Head of caudate nucleus (tissue), 42 donors: Measurements from ENCODE around the gene SLC43A1.

Experiments used
- DNase-seq, 42 donors: peaks; one replicate each; pipeline versions ENCODE4 v3.0.0 to v3.0.0-alpha.2; 2020 to 2021; ENCODE audit warnings: mixed read lengths in 7 of 42
- intact Hi-C: fragments of 100-400 bp; cut with DNase I; formaldehyde crosslinking; loops from one replicate; pipeline ENCODE4 v1.15.0; 2022

Gene SLC43A1

DNA sequence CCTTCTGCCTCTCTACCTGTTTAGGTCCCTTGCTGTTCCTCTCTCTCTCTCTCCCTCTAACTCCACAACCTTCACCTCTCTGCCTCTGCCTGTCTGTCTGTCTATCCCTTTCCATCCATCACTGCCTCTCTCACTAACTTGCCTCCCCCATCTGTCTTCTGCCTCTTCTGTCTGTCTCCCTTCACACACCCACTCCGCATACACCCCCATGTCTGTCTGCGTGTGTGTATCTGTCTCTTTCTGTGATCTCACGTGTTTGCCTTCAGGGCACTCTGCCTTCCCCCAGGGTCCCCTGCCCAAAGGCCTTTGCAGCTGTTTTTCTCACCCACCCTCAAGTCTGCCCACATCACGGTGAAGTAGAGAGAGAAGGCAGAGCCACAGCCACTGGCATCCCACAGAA lies 47.2 kb downstream of the SLC43A1 start:
- DNase-seq: peak in 5 of 42 donors; percentile 23 to 55 (median 49)
- intact Hi-C loops: no loop called here

DNA sequence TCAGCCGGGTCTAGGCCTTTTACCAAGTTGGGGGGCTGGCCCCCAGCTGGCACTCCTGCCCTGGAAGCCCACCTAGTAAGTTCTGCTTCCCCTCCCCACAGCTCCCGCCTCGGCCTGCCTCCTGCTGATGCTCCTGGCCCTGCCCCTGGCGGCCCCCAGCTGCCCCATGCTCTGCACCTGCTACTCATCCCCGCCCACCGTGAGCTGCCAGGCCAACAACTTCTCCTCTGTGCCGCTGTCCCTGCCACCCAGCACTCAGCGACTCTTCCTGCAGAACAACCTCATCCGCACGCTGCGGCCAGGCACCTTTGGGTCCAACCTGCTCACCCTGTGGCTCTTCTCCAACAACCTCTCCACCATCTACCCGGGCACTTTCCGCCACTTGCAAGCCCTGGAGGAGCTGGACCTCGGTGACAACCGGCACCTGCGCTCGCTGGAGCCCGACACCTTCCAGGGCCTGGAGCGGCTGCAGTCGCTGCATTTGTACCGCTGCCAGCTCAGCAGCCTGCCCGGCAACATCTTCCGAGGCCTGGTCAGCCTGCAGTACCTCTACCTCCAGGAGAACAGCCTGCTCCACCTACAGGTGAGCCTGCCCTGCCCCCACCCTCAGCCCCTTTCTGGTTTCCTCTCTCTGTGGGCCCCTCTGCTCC lies 47.9 kb downstream of the SLC43A1 start:
- DNase-seq: no peak
- intact Hi-C loops: no loop called here

DNA sequence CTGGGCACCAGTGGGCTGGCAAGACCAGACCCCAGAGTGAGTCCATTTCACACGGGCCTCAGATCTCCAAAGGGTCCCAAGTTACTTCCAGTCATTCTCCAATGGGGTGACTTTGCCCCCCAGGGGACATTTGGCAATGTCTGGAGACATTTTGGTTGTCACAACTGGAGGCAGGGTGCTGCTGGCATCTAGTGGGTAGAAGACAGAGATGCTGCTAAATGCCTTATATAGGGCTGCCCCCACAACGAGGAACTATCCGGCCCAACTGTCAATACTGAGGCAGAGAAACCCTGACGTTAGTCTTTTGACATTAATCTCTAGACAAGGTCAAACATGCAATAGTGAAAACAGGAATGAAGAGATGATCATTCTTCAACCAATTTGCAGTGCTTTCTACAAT lies 48.8 kb downstream of the SLC43A1 start:
- intact Hi-C loops: no loop called here
- DNase-seq: no peak

DNA sequence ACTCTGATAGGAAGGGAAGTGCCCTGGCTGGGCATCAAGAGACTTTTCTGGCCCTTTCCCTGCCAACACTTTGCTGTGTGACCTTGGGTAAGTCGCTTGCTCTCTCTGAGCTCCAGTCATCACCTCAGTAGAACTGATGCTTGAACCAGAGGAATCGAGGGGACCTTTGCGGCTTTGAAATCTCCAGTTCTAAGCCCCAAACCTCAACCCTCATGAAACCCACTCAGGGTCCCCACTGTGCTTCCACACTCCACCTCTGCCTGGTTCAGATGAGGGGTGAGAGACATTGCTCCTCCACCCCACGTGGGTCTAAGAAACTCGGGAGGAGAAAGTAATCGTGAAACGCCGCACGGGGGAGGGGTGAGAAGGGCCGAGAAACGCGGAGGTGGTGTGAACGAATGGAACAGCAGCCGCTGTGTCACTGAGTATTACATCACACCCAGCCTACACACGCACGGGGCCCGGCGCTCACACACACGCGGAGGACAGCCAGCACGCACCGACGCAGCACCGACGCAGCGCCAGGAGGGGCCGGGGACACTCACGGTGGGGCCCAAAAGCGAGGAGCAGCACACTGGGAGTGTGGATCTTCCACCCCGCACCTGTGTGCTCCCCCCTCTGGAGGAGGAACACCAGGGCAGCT lies 50.8 kb downstream of the SLC43A1 start:
- DNase-seq: peak in 9 of 42 donors; percentile 22 to 59 (median 48)
- intact Hi-C loops: no loop called here

DNA sequence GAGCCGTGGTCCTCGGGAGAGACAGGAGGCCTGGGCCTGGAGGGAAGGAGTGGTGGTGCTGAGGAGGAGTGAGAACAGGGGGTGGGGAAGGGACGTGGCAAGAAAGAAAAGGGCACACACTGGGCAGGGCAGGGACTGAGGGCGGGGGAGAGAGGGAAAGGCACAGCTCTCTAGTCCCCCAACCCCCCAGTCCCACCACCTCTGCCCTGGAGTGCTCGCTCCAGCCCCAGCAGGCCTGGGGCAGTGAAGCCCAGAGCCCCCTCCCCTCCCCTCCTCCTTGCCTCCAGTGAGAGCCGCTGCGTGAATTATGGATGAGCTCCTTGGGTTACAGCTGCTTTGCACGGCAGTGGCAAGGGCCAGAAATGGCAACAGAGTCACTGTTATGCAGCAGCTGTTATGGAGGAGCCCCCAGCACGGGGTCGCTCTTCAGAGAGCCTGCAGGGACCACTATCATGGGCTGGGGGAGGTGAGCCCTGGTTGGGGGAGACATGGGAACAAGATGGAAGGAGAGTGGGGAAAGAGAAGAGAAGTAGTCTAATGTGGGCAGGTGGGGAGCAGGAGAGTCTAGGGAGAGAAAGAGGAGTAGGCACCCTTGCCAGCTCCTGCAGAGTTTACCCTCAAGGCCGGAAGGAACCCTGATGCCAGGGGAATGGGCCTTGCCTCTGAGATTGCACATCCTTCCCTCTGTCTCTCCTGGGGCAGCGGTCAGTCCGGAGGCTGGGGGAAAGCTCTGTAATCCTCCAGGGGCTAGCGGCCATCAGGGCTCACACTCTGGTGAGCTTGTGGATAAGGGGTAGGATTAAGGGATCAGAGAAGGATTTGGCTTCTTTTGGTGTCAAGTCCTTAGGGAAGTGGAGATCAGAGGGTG lies 51.6 kb downstream of the SLC43A1 start:
- DNase-seq: no peak
- intact Hi-C loops: no loop called here

DNA sequence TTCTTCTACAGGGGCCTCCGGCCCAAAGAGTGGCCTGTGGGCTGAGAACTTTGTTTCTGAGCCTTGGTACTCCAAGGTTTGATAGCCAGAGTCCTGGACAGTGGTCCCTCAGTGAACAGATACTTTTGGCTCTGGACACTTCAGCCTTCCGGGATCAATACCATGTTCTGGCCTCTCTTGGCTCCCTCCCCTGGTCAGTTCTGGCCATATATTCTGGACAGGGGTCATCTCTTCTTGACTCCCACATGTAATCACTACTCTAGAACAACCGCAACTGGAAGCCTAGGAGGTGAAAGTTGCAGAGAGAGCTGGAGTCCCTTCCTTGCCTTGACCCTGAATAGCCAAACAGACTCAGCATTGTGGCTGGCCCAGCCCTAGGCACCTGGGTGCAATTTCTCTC lies 52.9 kb downstream of the SLC43A1 start:
- intact Hi-C loops: no loop called here
- no peak for DNase-seq

DNA sequence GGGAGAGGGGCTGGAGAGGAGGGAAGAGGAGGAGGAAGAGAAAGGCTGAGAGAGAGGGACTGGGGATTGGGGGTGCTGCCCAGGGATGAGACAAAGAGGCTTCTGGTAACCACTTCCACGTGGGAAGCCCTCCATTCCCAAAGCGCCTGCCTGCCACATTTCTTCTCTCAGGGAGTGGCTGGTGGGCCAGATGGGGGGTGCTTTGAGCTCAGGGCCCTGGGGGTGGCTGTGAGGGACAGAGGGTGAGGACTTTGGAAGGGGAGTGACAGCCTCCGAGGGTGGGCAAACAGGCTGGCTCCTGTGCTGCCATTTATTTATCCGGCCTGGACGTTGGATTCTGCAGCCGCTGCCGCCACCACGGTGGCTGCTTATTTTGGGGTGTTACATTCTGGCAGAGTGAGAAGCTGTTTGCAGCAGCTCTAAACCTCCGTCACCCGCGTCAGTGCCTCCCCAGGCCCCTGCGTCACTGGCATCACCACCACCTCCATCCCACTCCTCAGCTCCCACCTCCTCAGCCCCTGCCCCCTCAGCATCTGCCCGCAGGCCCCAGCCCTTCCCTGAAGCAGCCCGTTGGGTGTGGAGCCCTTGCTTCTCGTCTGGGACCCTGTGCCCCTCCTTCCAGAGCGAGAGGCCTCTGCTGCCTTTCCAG lies 53.5 kb downstream of the SLC43A1 start:
- intact Hi-C loops: no loop called here
- DNase-seq: no peak

DNA sequence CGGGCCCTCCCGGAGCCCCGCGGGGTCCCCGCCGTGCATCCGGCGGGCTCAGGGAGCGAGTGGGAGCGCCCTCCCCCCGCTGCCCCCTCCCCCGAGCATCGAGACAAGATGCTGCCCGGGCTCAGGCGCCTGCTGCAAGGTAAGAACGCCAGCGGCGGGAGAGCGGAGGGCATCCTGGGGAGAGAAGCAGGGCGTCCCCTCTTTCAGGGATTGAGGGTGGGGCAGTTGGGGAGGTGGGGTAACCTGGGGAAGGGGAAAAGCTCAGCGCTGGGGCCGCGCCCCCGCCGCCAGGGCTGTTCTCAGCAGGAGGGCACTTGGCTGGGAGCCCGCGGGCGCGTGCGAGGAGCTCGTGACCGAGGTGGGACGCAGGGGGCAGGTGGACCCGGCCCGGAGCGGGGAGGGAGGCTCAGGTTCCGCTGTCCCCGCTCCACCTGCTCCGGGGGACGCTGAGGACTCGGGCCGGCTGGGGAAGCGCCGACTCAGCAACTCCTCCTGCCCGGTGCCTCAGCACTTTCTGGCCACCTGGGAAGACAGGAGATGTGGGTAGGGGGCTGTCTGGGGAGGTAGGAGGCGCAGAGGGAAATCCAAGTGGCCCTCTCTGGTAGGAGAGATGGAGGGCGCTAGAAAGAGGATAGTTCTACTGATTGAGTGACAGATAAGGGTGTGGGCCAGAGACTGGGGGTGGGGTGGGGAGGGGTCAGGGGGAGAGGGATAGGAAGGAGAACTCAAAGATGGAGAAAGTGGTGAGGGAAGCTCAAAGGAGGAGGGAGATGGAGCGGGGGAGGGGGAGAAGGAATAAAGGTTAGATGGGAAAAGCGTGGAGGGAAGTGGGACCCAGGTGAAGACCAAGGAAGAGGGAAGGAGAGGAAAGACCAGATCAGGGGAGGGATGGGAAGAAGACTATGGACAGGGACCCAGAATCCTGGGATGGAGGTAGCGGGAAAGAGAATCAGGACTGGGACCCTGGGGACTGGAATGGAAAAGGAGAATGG lies 54.4 kb downstream of the SLC43A1 start:
- no peak for DNase-seq
- intact Hi-C loops: no loop called here

DNA sequence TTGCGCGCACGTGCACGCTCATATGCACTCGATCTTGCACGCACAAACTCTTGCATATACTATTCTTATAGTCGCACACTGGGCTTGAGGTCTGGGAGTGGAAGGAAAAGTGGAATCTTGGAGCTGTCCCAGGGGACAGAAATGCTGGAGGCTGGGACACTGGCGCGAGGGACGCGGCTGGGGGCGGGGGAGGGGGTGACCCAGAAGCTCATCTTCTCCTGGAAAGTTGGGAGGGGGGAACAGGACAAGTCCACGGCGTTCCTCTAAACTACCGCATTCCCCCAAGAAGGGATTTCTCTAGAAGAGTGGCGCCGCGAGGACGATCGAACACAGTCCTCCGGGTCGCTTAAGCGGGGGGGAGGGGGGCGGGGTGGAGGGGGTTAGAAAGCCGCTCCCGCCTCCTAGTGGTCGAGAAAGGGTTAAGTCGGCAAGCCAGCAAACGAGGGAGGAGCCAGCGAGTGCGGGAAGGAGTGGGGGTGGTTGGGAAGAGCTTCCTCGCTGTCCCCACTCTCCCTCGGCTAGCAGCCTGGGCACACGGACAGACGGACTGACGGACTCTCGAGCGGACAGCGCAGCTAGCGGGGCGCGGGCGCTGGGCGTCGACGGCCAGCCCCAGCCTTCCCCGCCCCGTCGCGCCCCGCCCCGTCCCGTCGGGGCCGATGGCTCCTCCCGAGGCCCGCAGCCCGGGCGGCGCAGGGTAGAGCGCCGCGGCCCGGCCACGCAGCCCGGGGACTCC lies 55.3 kb downstream of the SLC43A1 start, which contains the start of gene RTN4RL2:
Gene RTN4RL2 (plus strand): TSS at position 507 of the 736 bp plus-strand sequence. CDS start 338 bp downstream, outside the sequence.
- peak in 1 of 42 donors; percentile 38 for DNase-seq
- intact Hi-C loops: no loop called here

DNA sequence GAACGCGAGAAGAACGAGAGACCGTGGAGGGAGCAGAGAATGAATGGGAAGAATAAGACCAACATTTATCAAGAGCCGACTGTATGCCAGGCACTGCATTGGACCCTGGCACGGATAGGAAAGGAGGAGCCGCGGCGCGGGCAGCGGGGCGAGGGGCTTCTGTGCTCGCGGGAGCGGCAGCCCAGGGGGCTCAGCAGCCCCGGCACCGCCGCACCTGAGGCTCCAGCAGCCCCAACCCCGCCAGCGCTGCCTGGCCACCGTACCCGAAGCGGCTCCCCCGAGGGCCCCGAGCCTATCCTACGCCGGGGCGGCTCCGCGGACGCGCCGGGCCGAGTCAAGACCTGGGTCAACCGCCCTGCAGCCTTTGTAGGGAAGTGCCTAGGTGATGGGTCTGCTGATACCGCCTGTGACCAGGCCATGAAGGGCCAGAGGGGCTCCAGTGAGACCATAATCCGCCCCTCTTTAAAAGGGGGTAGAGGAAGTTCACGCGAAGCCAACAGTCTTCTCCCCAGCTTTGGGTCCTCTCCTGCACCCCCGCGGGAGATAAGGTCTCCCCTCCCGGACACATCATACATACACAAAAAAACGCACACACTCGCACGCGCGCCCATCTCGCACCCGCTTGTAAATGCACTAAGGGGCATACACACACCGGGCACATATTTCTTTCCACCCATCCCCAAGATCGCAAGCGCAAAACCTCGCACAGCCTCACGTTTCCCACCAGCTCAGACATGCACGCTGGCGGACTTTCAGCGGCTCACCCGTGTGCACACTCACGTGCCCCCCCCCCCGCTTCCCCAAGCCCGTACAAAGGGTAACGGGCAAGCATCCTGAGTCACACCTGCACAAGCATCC lies 56.1 kb downstream of the SLC43A1 start:
- intact Hi-C loops: loop anchor here (5.0 kb wide), 1 partner anchor 68 kb away; no protein-coding TSS in a partner anchor
- DNase-seq: no peak

DNA sequence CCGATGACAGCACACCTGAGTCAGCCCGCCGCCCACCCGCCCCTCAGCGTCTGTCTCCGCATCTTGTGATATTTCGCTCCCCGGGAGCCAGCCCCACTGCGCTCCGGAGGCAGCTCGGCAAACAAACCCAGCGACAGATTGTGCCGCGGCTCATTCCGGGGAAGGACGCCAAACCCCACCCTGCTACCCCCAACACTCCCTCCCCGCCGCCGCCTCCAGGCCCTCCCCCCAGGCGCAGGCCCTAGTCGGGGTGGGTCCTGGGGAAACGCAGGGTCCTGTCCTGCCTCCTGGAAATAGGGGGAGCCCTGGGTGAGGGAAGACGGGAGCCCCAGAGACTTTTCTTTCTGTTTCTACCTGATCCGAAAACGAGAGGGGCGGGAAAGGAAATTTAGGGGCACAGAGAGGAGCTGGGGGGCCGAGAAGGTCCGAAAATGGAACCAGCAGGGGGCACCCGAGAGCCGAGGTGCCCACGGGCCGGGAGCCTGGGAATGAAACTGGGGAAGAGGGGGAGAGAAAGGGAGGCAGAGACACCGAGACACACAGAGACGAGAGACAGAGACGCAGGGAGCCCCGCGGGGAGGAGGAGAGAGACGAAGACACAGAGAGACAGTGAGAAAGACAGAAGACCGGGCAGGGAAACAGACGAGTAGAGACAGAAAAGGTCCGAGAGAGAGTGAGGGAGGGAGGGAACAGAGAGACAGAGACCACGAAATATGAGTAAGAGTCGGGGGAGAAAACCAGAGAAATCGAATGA lies 56.9 kb downstream of the SLC43A1 start:
- peak in 39 of 42 donors; percentile 25 to 77 (median 50) for DNase-seq
- intact Hi-C loops: loop anchor here (5.0 kb wide), 1 partner anchor 69 kb away; no protein-coding TSS in a partner anchor

DNA sequence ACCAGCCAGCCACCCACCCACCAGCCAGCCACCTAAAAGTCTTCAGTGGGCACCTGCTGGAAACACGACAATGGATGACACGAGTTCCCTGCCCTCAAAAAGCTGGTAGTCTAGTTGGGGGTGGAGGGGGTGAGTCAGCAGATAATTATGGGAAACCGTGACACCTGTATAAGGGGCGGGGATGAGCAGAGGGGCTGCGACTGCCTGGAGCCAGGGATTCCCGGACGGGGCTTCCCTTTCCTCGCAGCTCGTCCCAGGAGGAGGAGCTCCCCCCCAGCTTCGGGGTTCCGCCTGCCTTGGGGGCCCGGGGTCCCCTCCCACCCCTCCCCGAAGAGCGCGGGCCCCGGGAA lies 57.5 kb downstream of the SLC43A1 start:
- intact Hi-C loops: loop anchor here (5.0 kb wide), 1 partner anchor 69 kb away; no protein-coding TSS in a partner anchor
- peak in 1 of 42 donors; percentile 16 for DNase-seq

DNA sequence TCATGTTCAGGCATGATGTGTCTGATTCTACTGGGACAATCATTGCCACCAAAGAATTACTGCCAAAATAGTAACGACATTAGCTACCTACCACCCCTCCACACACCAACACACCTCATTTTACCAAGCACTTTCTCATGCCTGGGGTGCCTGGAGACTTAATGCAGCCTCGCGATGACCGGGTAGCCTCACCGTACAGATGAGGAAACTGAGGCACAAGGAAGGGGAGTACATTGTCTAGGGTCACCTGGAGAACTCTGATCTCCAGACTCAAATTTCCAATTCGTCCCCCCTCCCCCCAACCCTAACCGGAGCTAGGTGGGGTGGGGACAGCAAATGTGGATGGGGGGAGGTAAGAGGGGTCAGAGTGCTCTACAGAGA lies 57.9 kb downstream of the SLC43A1 start:
- intact Hi-C loops: loop anchor here (5.0 kb wide), 1 partner anchor 70 kb away; no protein-coding TSS in a partner anchor
- DNase-seq: no peak

DNA sequence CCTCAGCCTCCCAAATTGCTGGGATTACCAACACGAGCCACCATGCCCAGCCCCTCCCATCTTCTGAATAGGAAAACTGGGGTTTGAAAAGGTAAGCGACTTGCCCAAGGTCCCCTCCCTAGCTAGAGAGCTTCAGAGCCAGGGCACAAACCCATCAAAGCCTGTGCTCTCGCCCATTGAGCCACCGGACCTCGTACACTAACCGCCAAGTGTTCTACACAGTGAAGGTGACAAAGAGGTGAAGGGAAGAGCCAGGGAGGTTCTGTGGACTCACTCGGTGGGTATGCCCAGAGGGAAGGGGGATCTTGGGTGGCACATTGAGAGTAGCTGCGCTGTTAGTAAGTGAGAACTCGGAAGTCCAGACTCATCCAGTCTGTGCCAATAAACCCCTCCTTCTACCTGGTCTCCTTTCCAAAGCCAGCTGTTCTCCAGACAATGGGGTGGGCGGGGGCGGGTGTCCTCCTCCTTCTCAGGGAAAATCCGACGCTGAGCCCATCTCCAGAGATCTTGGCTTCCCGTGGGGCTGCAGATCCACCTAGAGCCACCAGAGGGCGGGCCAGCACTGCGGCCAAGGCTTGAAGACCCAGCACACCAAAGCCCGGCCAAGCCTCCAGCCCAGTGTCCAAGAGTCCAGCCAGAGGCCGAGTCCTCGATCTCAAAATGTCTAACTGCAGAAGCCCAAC lies 58.4 kb downstream of the SLC43A1 start:
- peak; percentile 67 to 95 (median 88) for DNase-seq

DNA sequence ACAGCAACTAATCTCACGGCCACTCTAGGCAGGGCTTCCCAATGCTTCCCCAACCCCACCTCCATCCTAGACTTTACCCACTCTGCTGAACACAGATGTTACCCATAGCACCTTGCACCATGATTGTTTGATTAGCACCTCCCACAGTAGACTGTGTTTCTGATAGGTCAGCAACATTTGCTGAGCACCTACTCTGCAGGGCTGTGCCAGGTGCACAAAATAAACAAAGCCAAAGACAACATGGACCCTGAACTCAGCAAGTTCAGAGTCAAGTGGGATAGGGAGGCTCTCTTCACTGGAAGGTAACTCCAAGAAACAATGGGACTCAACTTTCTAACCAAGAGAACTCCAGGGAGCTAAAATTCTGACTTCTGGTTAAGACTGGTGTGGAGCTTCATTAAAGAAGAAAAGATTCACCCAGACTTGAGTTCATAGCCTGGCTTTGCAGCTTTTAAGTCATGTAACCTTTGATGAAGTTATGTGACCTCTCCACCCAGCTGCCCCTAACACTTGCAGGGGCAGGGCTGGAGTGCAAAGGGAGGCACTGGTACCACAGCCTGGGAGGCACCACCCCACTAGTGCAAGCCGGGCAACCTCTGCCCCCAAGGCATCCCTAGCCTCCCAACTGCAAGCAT lies 61.8 kb downstream of the SLC43A1 start:
- DNase-seq: no peak
- intact Hi-C loops: no loop called here

More for the DNA sequence above, 58.4 kb downstream of the SLC43A1 start:
- intact Hi-C loops: loop anchor here (5.0 kb wide), 1 partner anchor 70 kb away; no protein-coding TSS in a partner anchor
